ENCODE results near the gene MZB1. TPM values are rescaled to one million over a fixed set of nuclear protein-coding genes. Genes with fewer than 3 reads are reported as not detected.
A peak's percentile ranks its signal among the peaks of the same experiment; 100 is the strongest.

MZB1 gene
- total RNA-seq, 1 experiment from 2014 or later = 1.1 TPM

DNA sequence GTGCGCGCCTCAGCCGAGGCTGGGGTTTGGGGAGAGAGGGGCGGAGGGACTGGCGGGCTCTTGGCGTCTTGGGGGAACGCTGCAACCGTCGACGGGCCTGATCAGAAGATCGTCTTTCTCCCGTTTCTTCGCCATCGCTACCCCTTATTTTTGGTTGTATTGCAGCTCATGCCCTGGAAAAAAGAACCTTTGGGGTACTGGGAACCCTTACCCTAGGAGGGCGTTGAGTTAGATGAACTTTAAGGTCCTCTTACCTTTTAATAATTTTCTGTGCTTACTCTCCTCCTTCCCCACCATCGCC, 47.3 kb downstream of the MZB1 start:
- POLR2A ChIA-PET = interaction anchor here (0.6 to 1.8 kb wide), 21 partner anchors 10 to 415 kb away, joined by 3 to 34 read pairs (median 4); partner anchors contain the start of genes DNAJC18, MATR3, SPATA24 and UBE2D2
- DNase-seq (ENCODE audit: low spot score) (no peak), ATAC-seq (no peak)
- Mint-ChIP-seq H3K4me3 (peak overlapping the region; percentile 97), H3K27ac (peak overlapping the region; percentile 99), H3K9me3 (peaks cover 8% of the 10 kb centered on the region), H3K27me3 (ENCODE audit: low read depth) (no peaks in the 10 kb centered on the region), H3K36me3 (peaks cover 35% of the 10 kb centered on the region), H3K4me1 (peaks cover 26% of the 10 kb centered on the region)
- CTCF ChIA-PET = interaction anchor here (0.5 to 1.7 kb wide), 11 partner anchors 11 to 219 kb away, joined by 3 to 19 read pairs (median 4); partner anchors contain the start of genes DNAJC18, MATR3, PROB1 and UBE2D2
- TF ChIP-seq ZNF671 (CRISPR knock-in tag; IDR thresholded peaks at IDR 0.05) = no peak
- 0 out of 2 replicates have a peak, but pooled peaks have one; percentile 12 for TF ChIP-seq NFATC4 (CRISPR knock-in tag; IDR thresholded peaks at IDR 0.05)

DNA sequence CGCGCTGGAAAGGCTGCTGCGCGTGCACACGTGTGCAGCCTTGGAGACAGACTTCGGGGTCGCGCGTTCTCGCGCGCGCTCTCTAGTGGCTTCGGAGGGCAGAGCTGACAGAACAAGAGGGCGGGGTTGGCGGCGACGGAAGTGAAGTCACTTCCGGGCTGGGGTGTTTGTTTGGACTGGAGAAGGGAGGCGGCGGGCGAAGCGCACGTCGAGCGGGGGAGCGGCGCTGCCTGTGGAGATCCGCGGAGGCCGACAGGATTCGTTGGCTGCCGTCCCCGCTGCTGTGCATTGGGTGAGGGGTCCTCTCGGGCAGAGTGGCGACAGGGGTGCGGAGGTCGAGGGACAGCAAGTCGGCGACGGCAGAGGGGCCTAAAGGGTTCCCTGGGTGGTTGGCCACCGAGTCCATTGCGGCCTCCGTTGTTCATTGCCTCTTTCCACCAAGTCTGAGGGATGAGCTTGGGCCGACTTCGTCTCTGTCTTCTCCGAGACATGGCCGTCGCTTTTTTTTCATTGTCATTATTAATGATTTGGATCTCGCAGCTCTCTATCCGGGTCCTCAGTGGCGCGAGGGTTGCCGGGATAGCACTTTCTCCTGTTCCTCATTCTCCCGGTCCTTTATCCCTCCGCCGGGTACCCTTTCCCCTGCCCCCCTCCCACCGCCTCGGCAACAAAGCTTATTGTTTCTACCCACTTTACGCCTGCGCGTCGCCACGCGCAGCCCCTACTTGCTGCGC, 47.9 kb downstream of the MZB1 start, which contains the start of gene PAIP2:
PAIP2 (plus strand) TSS at position 166 of the 734 bp plus-strand sequence. CDS start 21,931 bp downstream, outside the sequence.
- Mint-ChIP-seq H3K4me3 (peak within 1 kb of the TSS; percentile 97), H3K27me3 (ENCODE audit: low read depth) (no peaks in the 10 kb centered on the region), H3K9me3 (peaks cover 8% of the 10 kb centered on the region), H3K4me1 (peaks cover 26% of the 10 kb centered on the region), H3K27ac (peak within 1 kb of the TSS; percentile 99), H3K36me3 (peaks cover 31% of the 10 kb centered on the region)
- CTCF ChIA-PET = interaction anchor here (0.5 to 1.7 kb wide), 16 partner anchors 11 to 1256 kb away, joined by 3 to 19 read pairs (median 3); partner anchors contain the start of genes DNAJC18, MATR3, PROB1 and UBE2D2
- POLR2A ChIA-PET = interaction anchor here (0.6 to 1.8 kb wide), 25 partner anchors 8 to 768 kb away, joined by 3 to 34 read pairs (median 4); partner anchors contain the start of genes DNAJC18, MATR3, SPATA24 and UBE2D2
- ATAC-seq = peak; percentile 88
- DNase-seq (ENCODE audit: low spot score) = peak; percentile 99
- TF ChIP-seq, protein P1, sequence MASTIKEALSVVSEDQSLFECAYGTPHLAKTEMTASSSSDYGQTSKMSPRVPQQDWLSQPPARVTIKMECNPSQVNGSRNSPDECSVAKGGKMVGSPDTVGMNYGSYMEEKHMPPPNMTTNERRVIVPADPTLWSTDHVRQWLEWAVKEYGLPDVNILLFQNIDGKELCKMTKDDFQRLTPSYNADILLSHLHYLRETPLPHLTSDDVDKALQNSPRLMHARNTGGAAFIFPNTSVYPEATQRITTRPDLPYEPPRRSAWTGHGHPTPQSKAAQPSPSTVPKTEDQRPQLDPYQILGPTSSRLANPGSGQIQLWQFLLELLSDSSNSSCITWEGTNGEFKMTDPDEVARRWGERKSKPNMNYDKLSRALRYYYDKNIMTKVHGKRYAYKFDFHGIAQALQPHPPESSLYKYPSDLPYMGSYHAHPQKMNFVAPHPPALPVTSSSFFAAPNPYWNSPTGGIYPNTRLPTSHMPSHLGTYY (CRISPR knock-in tag; IDR thresholded peaks at IDR 0.05) = no peak
- TF ChIP-seq CREM (CRISPR knock-in tag; IDR thresholded peaks at IDR 0.05) = peak; percentile 85
- TF ChIP-seq KAT7 (CRISPR knock-in tag; IDR thresholded peaks at IDR 0.05; ENCODE audit: borderline replicate concordance) = no peak
- TF ChIP-seq, protein P2, sequence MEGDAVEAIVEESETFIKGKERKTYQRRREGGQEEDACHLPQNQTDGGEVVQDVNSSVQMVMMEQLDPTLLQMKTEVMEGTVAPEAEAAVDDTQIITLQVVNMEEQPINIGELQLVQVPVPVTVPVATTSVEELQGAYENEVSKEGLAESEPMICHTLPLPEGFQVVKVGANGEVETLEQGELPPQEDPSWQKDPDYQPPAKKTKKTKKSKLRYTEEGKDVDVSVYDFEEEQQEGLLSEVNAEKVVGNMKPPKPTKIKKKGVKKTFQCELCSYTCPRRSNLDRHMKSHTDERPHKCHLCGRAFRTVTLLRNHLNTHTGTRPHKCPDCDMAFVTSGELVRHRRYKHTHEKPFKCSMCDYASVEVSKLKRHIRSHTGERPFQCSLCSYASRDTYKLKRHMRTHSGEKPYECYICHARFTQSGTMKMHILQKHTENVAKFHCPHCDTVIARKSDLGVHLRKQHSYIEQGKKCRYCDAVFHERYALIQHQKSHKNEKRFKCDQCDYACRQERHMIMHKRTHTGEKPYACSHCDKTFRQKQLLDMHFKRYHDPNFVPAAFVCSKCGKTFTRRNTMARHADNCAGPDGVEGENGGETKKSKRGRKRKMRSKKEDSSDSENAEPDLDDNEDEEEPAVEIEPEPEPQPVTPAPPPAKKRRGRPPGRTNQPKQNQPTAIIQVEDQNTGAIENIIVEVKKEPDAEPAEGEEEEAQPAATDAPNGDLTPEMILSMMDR (IDR thresholded peaks at IDR 0.05) = no peak
- TF ChIP-seq EMX1 (CRISPR knock-in tag; IDR thresholded peaks at IDR 0.05) = no peak
- no peak for TF ChIP-seq NFYB (CRISPR knock-in tag; conservative IDR thresholded peaks at IDR 0.05; ENCODE audit: low read depth)
- TF ChIP-seq ELF4 (CRISPR knock-in tag; IDR thresholded peaks at IDR 0.05; ENCODE audit: low read depth) = no peak
- TF ChIP-seq, protein P3, sequence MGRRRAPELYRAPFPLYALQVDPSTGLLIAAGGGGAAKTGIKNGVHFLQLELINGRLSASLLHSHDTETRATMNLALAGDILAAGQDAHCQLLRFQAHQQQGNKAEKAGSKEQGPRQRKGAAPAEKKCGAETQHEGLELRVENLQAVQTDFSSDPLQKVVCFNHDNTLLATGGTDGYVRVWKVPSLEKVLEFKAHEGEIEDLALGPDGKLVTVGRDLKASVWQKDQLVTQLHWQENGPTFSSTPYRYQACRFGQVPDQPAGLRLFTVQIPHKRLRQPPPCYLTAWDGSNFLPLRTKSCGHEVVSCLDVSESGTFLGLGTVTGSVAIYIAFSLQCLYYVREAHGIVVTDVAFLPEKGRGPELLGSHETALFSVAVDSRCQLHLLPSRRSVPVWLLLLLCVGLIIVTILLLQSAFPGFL (CRISPR knock-in tag; IDR thresholded peaks at IDR 0.05; ENCODE audit: borderline replicate concordance) = no peak
- peak; percentile 92 for TF ChIP-seq FOXK1 (CRISPR knock-in tag; IDR thresholded peaks at IDR 0.05)
- peak; percentile 87; the same call in 1 of the 2 replicates for TF ChIP-seq SP1 (CRISPR knock-in tag; conservative IDR thresholded peaks at IDR 0.05)
- TF ChIP-seq, protein P4, sequence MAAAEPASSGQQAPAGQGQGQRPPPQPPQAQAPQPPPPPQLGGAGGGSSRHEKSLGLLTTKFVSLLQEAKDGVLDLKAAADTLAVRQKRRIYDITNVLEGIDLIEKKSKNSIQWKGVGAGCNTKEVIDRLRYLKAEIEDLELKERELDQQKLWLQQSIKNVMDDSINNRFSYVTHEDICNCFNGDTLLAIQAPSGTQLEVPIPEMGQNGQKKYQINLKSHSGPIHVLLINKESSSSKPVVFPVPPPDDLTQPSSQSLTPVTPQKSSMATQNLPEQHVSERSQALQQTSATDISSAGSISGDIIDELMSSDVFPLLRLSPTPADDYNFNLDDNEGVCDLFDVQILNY (CRISPR knock-in tag; IDR thresholded peaks at IDR 0.05) = no peak
- TF ChIP-seq ESRRA (CRISPR knock-in tag; IDR thresholded peaks at IDR 0.05; ENCODE audit: borderline replicate concordance) = no peak
- peak; percentile 76; the same call in 1 of the 2 replicates for TF ChIP-seq MYBL2 (CRISPR knock-in tag; IDR thresholded peaks at IDR 0.05)
- TF ChIP-seq, protein P5, sequence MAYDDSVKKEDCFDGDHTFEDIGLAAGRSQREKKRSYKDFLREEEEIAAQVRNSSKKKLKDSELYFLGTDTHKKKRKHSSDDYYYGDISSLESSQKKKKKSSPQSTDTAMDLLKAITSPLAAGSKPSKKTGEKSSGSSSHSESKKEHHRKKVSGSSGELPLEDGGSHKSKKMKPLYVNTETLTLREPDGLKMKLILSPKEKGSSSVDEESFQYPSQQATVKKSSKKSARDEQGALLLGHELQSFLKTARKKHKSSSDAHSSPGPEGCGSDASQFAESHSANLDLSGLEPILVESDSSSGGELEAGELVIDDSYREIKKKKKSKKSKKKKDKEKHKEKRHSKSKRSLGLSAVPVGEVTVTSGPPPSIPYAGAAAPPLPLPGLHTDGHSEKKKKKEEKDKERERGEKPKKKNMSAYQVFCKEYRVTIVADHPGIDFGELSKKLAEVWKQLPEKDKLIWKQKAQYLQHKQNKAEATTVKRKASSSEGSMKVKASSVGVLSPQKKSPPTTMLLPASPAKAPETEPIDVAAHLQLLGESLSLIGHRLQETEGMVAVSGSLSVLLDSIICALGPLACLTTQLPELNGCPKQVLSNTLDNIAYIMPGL (CRISPR knock-in tag; IDR thresholded peaks at IDR 0.05) = no peak; the same call in 1 of the 2 replicates
- TF ChIP-seq TP53 (CRISPR knock-in tag; IDR thresholded peaks at IDR 0.05) = peak; percentile 55; the same call in 1 of the 2 replicates
- TF ChIP-seq ZNF317 (CRISPR knock-in tag; IDR thresholded peaks at IDR 0.05; ENCODE audit: borderline replicate concordance, low read depth) = no peak
- peak; percentile 68 for TF ChIP-seq GABPB1 (CRISPR knock-in tag; IDR thresholded peaks at IDR 0.05)
- TF ChIP-seq, protein P6, sequence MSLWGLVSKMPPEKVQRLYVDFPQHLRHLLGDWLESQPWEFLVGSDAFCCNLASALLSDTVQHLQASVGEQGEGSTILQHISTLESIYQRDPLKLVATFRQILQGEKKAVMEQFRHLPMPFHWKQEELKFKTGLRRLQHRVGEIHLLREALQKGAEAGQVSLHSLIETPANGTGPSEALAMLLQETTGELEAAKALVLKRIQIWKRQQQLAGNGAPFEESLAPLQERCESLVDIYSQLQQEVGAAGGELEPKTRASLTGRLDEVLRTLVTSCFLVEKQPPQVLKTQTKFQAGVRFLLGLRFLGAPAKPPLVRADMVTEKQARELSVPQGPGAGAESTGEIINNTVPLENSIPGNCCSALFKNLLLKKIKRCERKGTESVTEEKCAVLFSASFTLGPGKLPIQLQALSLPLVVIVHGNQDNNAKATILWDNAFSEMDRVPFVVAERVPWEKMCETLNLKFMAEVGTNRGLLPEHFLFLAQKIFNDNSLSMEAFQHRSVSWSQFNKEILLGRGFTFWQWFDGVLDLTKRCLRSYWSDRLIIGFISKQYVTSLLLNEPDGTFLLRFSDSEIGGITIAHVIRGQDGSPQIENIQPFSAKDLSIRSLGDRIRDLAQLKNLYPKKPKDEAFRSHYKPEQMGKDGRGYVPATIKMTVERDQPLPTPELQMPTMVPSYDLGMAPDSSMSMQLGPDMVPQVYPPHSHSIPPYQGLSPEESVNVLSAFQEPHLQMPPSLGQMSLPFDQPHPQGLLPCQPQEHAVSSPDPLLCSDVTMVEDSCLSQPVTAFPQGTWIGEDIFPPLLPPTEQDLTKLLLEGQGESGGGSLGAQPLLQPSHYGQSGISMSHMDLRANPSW (CRISPR knock-in tag; conservative IDR thresholded peaks at IDR 0.05; ENCODE audit: low read depth) = no peak
- TF ChIP-seq FOXJ3 (CRISPR knock-in tag; IDR thresholded peaks at IDR 0.05; ENCODE audit: borderline replicate concordance) = no peak
- peak; percentile 74 for TF ChIP-seq TEAD4 (CRISPR knock-in tag; IDR thresholded peaks at IDR 0.05)
- peak; percentile 79; the same call in 1 of the 2 replicates for TF ChIP-seq TEAD1 (CRISPR knock-in tag; IDR thresholded peaks at IDR 0.05)
- peak; percentile 48; the same call in 1 of the 2 replicates for TF ChIP-seq CBFB (CRISPR knock-in tag; IDR thresholded peaks at IDR 0.05; ENCODE audit: low read depth)
- no peak for TF ChIP-seq ZNF263 (CRISPR knock-in tag; IDR thresholded peaks at IDR 0.05; ENCODE audit: low read depth)

All from WTC11 (cell line).